Activated naive CD4-positive, alpha-beta T cell treated with anti-CD3 and anti-CD28 coated beads for 36 hours (primary cell): Measurements from ENCODE around the gene ANKRD28. TPM values are rescaled to one million over a fixed set of nuclear protein-coding genes. Genes with fewer than 3 reads are reported as not detected.
A peak's percentile ranks its signal among the peaks of the same experiment; 100 is the strongest.

ENCODE experiments used
- CTCF ChIA-PET: fragments of 350-600 bp; sonication (Branson Sonifier 250); formaldehyde crosslinking; loops from one replicate; lab custom pipeline; 2021; ENCODE audit warnings: antibody characterized with exemption; lab: Charles Lee
- DNase-seq: peaks from one replicate; pipeline ENCODE4 v3.0.0-alpha.2; 2020
- H3K27ac Mint-ChIP-seq: one replicate; pipeline ENCODE4 v1.8.0; 2021; ENCODE audit warnings: mild to moderate bottlenecking, mixed read lengths
- H3K27me3 Mint-ChIP-seq: one replicate; pipeline ENCODE4 v1.8.0; 2021; ENCODE audit warnings: low read depth, mixed read lengths
- H3K36me3 Mint-ChIP-seq: one replicate; pipeline ENCODE4 v1.8.0; 2021; ENCODE audit warnings: low read depth, mixed read lengths
- H3K4me1 Mint-ChIP-seq: one replicate; pipeline ENCODE4 v1.8.0; 2021; ENCODE audit warnings: low read depth, mixed read lengths
- H3K4me3 Mint-ChIP-seq: one replicate; pipeline ENCODE4 v1.8.0; 2021; ENCODE audit warnings: mild to moderate bottlenecking, moderate library complexity, mixed read lengths
- H3K9me3 Mint-ChIP-seq: one replicate; pipeline ENCODE4 v1.8.0; 2021; ENCODE audit warnings: mixed read lengths
- intact Hi-C: fragments of 100-400 bp; cut with micrococcal nuclease; formaldehyde crosslinking; loops from one replicate; pipeline ENCODE4 v1.15.1; 2023
- total RNA-seq, 2 experiments: library from RNA; stranded (reverse); gene quantifications; one replicate each; pipeline ENCODE4 v1.2.3, GENCODE V29; 2021

ANKRD28 gene
- total RNA-seq, 2 experiments from 2014 or later: 21.4 to 23.6 TPM

DNA sequence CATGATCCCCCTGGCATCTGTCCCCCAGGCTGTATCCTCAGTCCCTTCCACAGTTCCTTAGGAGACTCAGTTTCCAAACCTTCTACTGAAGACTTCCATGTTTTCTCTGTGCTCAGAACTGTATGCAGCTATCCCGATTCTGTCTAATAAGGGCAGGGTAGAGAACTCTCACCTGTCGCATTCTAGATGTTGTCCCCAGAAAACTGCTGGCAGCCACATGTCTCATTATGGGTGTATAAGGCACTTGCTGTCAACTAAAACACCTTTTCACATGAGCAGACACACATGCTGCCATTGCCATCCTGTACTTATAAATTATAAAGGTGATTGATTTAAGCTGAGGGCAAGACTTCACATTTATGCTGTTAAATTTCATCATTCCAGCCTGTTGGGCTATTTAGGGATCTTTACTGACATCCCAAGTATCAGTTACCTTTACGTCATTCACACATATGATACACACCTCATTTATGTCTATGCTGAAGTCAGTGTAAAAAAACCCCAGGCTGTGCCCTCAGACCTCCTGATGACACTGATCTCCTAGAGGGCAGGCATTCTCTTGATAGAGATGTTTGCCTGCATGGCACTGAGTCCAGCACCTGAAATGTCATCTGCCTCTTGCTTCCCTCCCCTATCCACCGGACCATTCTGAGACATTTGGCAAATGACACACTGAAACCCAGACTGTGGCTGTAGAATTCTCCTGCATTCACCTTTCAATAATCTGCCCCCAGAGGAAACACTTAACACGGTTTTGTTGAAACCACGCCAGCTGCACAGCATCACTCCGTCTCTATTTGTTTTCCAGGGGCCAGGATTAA lies 160.4 kb downstream of the ANKRD28 start:
- peak overlapping the region; percentile 57 for H3K27ac Mint-ChIP-seq
- H3K27me3 Mint-ChIP-seq: no peaks in the 10 kb centered on the region
- no peak overlapping the region for H3K4me3 Mint-ChIP-seq
- H3K4me1 Mint-ChIP-seq: peaks cover 42% of the 10 kb centered on the region
- intact Hi-C loops: loop anchor here (2.0 to 5.0 kb wide), 4 partner anchors 29 to 275 kb away; no protein-coding TSS in a partner anchor
- CTCF ChIA-PET: interaction anchor here (0.6 to 1.6 kb wide), 3 partner anchors 12 to 211 kb away, joined by 3 to 4 read pairs (median 3); no protein-coding TSS in a partner anchor
- no peaks in the 10 kb centered on the region for H3K9me3 Mint-ChIP-seq
- DNase-seq: peak; percentile 31
- H3K36me3 Mint-ChIP-seq: peaks cover 6% of the 10 kb centered on the region

DNA sequence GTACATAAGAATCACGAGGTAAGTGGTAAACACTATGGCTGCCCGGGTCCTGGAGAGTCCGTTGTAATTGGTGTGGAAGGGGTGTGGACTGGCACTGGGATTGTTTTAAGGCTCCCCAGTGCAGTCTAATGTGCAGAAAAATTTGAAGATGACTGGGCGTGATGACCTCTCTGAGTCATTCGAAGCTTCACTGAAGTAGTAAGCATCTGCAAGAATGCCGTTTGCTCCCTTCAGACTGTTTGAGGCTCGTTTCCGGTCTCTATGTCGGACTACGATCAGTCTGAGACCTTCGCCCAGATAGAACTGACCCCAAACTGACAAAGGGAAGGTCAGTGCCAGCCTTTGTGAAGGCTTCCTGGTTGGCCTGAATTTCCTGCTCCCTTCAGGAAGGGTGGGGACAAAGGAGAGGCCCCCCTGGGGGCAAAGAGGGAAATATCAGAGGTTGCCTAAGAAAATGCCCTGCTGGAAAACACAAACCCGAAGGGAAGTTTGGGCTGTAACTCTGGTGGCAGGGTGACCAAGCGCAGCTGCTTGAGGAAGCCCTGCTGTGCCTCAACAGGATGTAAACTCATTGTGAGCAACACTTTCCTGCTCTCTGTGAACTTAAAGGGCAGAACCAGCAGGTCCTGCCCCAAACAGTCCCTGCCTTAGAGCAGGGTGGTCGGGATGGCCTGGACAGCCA lies 161.6 kb downstream of the ANKRD28 start:
- Mint-ChIP-seq H3K4me3 (no peak overlapping the region), H3K27ac (peak overlapping the region; percentile 69), H3K36me3 (no peaks in the 10 kb centered on the region), H3K4me1 (peaks cover 52% of the 10 kb centered on the region), H3K9me3 (no peaks in the 10 kb centered on the region), H3K27me3 (no peaks in the 10 kb centered on the region)
- DNase-seq: peak; percentile 74
- CTCF ChIA-PET: interaction anchor here (0.6 to 1.8 kb wide), 3 partner anchors 9 to 213 kb away, joined by 3 to 4 read pairs (median 3); no protein-coding TSS in a partner anchor
- intact Hi-C loops: loop anchor here (1.0 to 5.0 kb wide), 6 partner anchors 11 to 274 kb away; partner anchors contain the start of gene ANKRD28

DNA sequence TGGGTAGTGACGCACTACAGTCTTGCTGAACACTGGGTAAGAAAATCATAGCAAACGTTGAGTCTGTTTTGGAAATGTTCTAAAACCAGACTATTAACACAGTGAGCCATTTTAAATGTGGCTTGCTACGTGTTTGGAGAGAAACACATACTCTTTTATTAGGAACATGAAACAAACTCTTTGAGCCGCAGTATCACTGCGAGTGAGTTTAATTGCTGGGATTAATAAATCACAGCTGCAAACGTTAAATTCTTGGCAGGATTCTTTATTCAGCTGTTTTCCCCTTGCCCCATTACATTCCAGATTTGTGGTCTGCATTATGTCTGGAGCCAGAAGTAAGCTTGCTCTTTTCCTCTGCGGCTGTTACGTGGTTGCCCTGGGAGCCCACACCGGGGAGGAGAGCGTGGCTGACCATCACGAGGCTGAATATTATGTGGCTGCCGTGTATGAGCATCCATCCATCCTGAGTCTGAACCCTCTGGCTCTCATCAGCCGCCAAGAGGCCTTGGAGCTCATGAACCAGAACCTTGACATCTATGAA lies 162.6 kb downstream of the ANKRD28 start:
- no peak overlapping the region for H3K27ac Mint-ChIP-seq

DNA sequence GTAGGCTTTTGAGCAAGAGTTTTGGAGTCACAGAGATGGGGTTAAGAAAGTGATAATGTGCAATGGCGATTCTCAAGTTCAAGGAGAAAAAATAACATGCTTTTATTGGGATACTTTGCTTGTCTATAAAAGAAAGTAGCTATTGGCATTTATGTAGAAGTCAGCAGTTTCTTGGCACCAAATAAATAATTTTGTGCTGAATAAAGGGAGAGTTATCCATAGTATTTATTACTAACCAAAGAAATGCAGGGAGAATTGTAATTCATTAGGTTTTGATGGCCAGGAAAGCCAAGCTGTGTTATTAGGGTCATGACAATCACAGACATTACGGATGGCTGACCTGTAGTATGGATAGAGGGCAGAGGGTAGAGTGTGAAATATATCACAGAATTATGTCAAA lies 163.1 kb downstream of the ANKRD28 start:
- CTCF ChIA-PET: interaction anchor here (0.6 to 2.1 kb wide), 6 partner anchors 8 to 178 kb away, joined by 3 to 6 read pairs (median 4); no protein-coding TSS in a partner anchor
- no peak overlapping the region for H3K27ac Mint-ChIP-seq
- no peaks in the 10 kb centered on the region for H3K9me3 Mint-ChIP-seq
- no peak for DNase-seq
- no peaks in the 10 kb centered on the region for H3K27me3 Mint-ChIP-seq
- peaks cover 65% of the 10 kb centered on the region for H3K4me1 Mint-ChIP-seq
- H3K36me3 Mint-ChIP-seq: no peaks in the 10 kb centered on the region
- intact Hi-C loops: loop anchor here (5.0 kb wide), 3 partner anchors 272 to 543 kb away; no protein-coding TSS in a partner anchor
- no peak overlapping the region for H3K4me3 Mint-ChIP-seq

More for the DNA sequence above, 162.6 kb downstream of the ANKRD28 start:
- Mint-ChIP-seq H3K27me3 (no peaks in the 10 kb centered on the region), H3K4me1 (peaks cover 61% of the 10 kb centered on the region), H3K36me3 (no peaks in the 10 kb centered on the region), H3K4me3 (no peak overlapping the region), H3K9me3 (no peaks in the 10 kb centered on the region)
- intact Hi-C loops: loop anchor here (5.0 kb wide), 1 partner anchor 273 kb away; no protein-coding TSS in a partner anchor
- DNase-seq: no peak
- CTCF ChIA-PET: interaction anchor here (1.6 to 2.1 kb wide), 3 partner anchors 8 to 55 kb away, joined by 3 to 5 read pairs (median 4); no protein-coding TSS in a partner anchor

DNA sequence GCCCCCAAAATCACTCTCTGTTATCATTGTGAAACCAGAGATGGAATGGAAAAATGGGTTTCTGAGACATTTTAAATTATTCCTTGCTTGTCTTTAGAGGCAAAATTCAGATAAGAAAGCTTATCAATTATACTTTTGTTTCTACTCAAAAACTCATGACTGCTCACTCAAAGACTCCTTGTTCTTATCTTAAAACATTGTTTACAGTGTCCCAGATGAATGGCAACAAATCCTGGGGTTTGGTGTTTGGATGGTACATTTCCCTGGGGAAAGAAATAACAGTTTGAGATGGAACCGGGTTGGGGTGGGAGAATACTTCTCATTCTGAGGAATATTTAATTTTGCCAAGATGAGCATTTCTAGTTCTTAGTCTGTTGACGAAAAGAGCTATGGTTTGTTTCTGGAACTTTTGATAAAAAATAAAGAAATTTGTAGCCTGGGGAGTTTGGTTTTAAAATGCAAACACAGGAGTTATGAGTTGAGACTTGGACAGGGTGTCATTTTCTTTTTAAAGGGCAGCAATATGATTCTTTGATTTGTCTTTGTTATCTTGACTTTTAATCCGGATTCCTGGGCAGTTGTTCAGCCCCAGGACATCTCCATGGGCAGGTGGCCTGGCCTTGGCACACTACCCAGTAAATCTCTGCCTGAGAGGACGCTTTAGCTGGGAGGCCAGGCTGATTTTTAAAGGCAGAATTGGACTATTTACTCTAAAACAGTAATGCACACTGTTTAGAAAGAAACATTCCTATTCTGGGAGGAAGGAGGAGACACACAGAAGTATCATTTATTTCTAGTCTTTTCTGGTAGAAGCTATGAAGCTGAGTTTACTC lies 163.8 kb downstream of the ANKRD28 start:
- peaks cover 70% of the 10 kb centered on the region for H3K4me1 Mint-ChIP-seq
- H3K4me3 Mint-ChIP-seq: no peak overlapping the region
- H3K36me3 Mint-ChIP-seq: no peaks in the 10 kb centered on the region
- no peaks in the 10 kb centered on the region for H3K9me3 Mint-ChIP-seq
- H3K27ac Mint-ChIP-seq: no peak overlapping the region
- intact Hi-C loops: loop anchor here (5.0 kb wide), 2 partner anchors 318 to 543 kb away; no protein-coding TSS in a partner anchor
- CTCF ChIA-PET: interaction anchor here (0.6 to 2.1 kb wide), 6 partner anchors 13 to 179 kb away, joined by 3 to 6 read pairs (median 4); no protein-coding TSS in a partner anchor
- no peak for DNase-seq
- no peaks in the 10 kb centered on the region for H3K27me3 Mint-ChIP-seq

DNA sequence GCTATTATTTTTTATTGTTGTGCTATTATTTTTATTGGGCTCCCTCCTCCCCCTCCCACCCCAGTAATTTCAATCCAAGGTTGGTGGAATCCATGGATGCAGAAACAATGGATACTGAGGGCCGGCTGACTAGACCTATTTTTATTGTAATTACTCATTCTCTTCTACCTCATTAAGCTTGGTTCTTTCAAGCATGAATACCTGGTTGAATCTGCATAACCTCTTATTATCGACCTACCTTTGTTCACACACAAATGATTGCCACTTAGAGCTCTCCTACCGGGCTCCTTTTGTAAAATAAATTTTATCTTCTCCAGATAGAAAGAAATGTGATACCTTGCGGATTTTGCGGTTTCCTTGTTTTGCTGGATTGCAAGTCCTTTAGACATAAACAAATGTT lies 164.6 kb downstream of the ANKRD28 start:
- peaks cover 62% of the 10 kb centered on the region for H3K4me1 Mint-ChIP-seq
- CTCF ChIA-PET: interaction anchor here (0.6 to 2.1 kb wide), 4 partner anchors 14 to 179 kb away, joined by 3 to 6 read pairs (median 5); no protein-coding TSS in a partner anchor

DNA sequence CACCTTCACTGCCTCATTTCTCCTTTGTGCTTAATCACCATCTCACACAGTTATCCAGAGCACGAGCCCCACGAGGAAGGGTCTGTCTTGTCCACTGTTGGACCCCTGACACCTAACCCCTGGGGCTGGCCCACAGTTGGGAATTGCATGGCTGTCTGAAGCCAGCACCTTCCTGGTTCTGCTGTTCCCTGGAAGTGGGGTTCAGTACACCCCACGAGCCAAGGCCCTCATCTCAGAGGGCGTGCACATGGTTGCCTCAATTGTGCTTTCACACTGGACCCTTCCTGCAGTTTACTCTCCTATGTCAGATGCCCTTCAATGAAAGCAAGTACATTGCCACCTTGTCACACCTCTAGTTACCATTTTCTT lies 165.6 kb downstream of the ANKRD28 start:
- DNase-seq: no peak
- Mint-ChIP-seq H3K9me3 (no peaks in the 10 kb centered on the region), H3K27me3 (no peaks in the 10 kb centered on the region), H3K4me1 (peaks cover 53% of the 10 kb centered on the region), H3K4me3 (no peak overlapping the region), H3K27ac (no peak overlapping the region), H3K36me3 (no peaks in the 10 kb centered on the region)
- intact Hi-C loops: loop anchor here (5.0 kb wide), 2 partner anchors 320 to 545 kb away; no protein-coding TSS in a partner anchor
- CTCF ChIA-PET: no interaction called here

More for the DNA sequence above, 164.6 kb downstream of the ANKRD28 start:
- no peak for DNase-seq
- H3K4me3 Mint-ChIP-seq: no peak overlapping the region
- H3K9me3 Mint-ChIP-seq: no peaks in the 10 kb centered on the region
- no peaks in the 10 kb centered on the region for H3K36me3 Mint-ChIP-seq
- intact Hi-C loops: loop anchor here (5.0 kb wide), 2 partner anchors 319 to 544 kb away; no protein-coding TSS in a partner anchor
- no peaks in the 10 kb centered on the region for H3K27me3 Mint-ChIP-seq
- H3K27ac Mint-ChIP-seq: no peak overlapping the region

DNA sequence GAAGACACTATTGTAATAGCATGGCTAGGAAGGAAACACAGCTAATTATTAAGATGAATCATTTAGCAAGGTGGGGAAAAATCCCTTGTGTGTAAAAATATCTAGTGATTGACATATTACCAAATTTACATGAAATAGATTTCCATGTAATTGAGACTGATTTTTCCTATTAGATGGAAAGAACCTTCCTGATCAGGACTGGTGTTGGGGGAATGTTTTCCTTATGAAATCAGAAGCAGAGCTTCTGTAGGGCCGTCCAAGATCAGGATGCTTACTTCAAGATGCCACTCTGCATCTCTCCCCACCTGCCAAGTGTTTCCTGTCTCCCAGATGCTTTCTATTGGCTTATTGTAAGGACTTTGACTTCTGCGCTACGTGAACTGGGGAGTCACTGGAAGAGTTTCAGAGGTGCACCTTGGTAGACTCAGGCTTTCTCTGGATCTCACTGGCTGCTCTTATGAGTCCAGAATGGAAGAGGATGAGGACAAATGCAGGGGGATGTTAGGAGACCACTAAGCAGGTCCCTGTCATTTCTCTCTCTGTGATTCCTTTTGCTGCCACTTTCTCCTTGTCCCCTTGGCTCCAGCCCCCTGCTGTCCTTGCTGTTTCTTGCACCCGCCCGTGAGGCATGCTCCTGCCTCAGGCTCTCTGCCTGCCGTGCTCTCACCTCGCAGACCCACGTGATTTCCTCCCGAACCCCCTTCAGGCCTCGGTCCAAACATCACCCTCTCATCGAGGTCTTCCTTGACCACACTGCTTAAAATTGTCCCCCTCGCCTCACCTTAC lies 166.2 kb downstream of the ANKRD28 start:
- Mint-ChIP-seq H3K27me3 (no peaks in the 10 kb centered on the region), H3K36me3 (no peaks in the 10 kb centered on the region), H3K4me1 (peaks cover 47% of the 10 kb centered on the region), H3K4me3 (no peak overlapping the region), H3K9me3 (no peaks in the 10 kb centered on the region), H3K27ac (no peak overlapping the region)
- intact Hi-C loops: loop anchor here (2.0 to 5.0 kb wide), 4 partner anchors 15 to 546 kb away; no protein-coding TSS in a partner anchor
- DNase-seq: no peak
- CTCF ChIA-PET: interaction anchor here (1.3 to 3.1 kb wide), 5 partner anchors 14 to 416 kb away, joined by 4 to 23 read pairs (median 4); partner anchors contain the start of gene ANKRD28

DNA sequence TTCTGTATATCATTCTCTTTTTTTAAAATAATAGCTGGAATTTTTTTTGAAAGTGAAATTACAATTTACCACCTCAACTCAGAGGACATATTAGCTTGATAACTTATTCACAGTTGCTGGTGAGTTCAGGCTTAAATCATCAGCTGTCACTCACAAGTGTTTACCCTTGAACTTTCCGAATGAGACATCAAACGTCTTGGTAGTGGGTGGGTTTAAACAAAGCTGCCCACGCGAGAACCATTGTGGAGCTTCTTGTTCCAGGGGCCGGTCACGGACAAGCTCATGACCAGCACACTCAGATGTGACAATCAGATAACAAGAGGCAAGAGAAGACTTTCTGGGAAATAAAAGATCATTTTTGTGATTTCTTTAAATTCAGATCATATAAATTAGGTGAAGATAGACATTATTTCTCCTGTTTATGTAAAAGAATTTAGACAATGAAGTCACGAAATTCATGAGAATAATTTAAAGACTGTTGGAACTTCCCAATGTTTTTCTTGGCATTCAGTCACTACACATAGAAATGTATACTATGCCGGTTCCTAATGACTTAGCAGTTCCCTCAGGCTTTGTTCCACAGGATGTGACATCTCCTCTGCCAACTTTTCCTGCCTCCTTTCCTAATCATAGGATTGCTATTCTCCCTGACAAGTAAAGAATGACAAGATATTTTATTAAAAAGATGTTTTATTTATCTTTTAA lies 167.0 kb downstream of the ANKRD28 start:
- Mint-ChIP-seq H3K36me3 (no peaks in the 10 kb centered on the region), H3K27me3 (no peaks in the 10 kb centered on the region), H3K4me1 (peaks cover 44% of the 10 kb centered on the region), H3K27ac (peak overlapping the region; percentile 5), H3K4me3 (no peak overlapping the region), H3K9me3 (no peaks in the 10 kb centered on the region)
- CTCF ChIA-PET: interaction anchor here (0.7 to 3.1 kb wide), 10 partner anchors 13 to 417 kb away, joined by 3 to 23 read pairs (median 4); partner anchors contain the start of gene ANKRD28
- intact Hi-C loops: loop anchor here (1.0 to 5.0 kb wide), 9 partner anchors 16 to 617 kb away; no protein-coding TSS in a partner anchor
- DNase-seq: no peak
